ENCODE measurements around the gene ABHD17A.

- no peak for TF ChIP-seq POLR2AphosphoS5 (IDR thresholded peaks at IDR 0.05; ENCODE audit: low read depth, low read length)
- no peak for TF ChIP-seq EP300 (IDR thresholded peaks at IDR 0.05; ENCODE audit: borderline replicate concordance in 1 of 2, low read depth in 1 of 2, low read length in 1 of 2)
- TF ChIP-seq CTCF (IDR thresholded peaks at IDR 0.05), result no peak
- no peak for TF ChIP-seq IRF3 (IDR thresholded peaks at IDR 0.05; ENCODE audit: low read depth, low read length)
- TF ChIP-seq TAF1 (IDR thresholded peaks at IDR 0.05; ENCODE audit: borderline replicate concordance, low read depth, low read length), result no peak
- no peak for TF ChIP-seq YY1 (IDR thresholded peaks at IDR 0.05; ENCODE audit: low read depth)
- no peak for TF ChIP-seq MAX (IDR thresholded peaks at IDR 0.05; ENCODE audit: low read depth)
- TF ChIP-seq USF2 (IDR thresholded peaks at IDR 0.05; ENCODE audit: borderline replicate concordance, low read depth, low read length), result no peak
- TF ChIP-seq TCF12 (IDR thresholded peaks at IDR 0.05), result no peak
- TF ChIP-seq EZH2phosphoT487 (IDR thresholded peaks at IDR 0.05; ENCODE audit: borderline replicate concordance, low read depth), result no peak
- TF ChIP-seq RFX5 (IDR thresholded peaks at IDR 0.05; ENCODE audit: low read length), result no peak
- no peak for TF ChIP-seq RXRA (IDR thresholded peaks at IDR 0.05; ENCODE audit: borderline replicate concordance, low read depth)
- TF ChIP-seq ZBTB33 (IDR thresholded peaks at IDR 0.05; ENCODE audit: borderline replicate concordance, low read depth), result no peak
Observed at GRCh38 chr19:1845642-1846041, 39.7 kb downstream of the ABHD17A start.
